HCT116 (cell line): Measurements from ENCODE around the gene LCMT1. TPM values are rescaled to one million over a fixed set of nuclear protein-coding genes. Genes with fewer than 3 reads are reported as not detected.

ENCODE experiments used
- ATAC-seq: fragments of 200-7000 bp; cut with Tn5 transposase; 2 replicates; pipeline ENCODE4 v1.9.1; 2020; ENCODE audit warnings: mild to moderate bottlenecking, moderate library complexity
- BruUV-seq: library from RNA; stranded (reverse); fragments of 400-500 nt; replicated peaks from 2 replicates; lab custom pipeline; 2021; lab: Mats Ljungman, UMichigan
- CTCF ChIA-PET: fragments of 300-600 bp; sonication (Branson Sonifier 250); formaldehyde crosslinking; loops from one replicate; lab custom pipeline; 2021; ENCODE audit warnings: antibody characterized with exemption; lab: Charles Lee
- POLR2A ChIA-PET: fragments of 300-600, 350-600 bp; sonication (Branson Sonifier 250); formaldehyde crosslinking; loops from one replicate; lab custom pipeline; 2021; ENCODE audit warnings: antibody characterized with exemption; lab: Charles Lee
- RAD21 ChIA-PET, 2 experiments: fragments of 300-600 bp; sonication (Branson Sonifier 250); formaldehyde crosslinking; loops; one replicate each; lab custom pipeline; 2023; ENCODE audit warnings: low total read pairs in 2 of 2; ENCODE audit not compliant: uncharacterized antibody in 2 of 2, unreplicated experiment in 2 of 2, low non-redundant PET in 1 of 2; lab: Charles Lee
- DNase-seq: peaks from one replicate; pipeline ENCODE4 v3.0.0-alpha.2; 2010; ENCODE audit warnings: low read depth, low spot score
- H2AFZ ChIP-seq: fragments of 200-600 bp; shearing (Covaris generic), sonication (generic); 2 replicates; pipeline ENCODE4 v1.6.1; 2017; ENCODE audit warnings: low read depth, mixed run types, mixed read lengths, antibody characterized with exemption, low read length; ENCODE audit not compliant: poor library complexity, severe bottlenecking
- H3K27ac ChIP-seq: 2 replicates; pipeline ENCODE4 v1.5.1; 2012; ENCODE audit warnings: low read depth, low read length
- H3K27me3 ChIP-seq: fragments of 200-600 bp; sonication (generic); 2 replicates; pipeline ENCODE4 v1.6.1; 2016; ENCODE audit warnings: mixed run types, low read length, mixed read lengths; ENCODE audit not compliant: insufficient read depth
- H3K36me3 ChIP-seq, 2 experiments: fragments of 200-500 bp in 1 of 2; fragments of 200-600 bp in 1 of 2; sonication (Bioruptor generic) in 1 of 2; sonication (generic) in 1 of 2; 2 replicates each; pipeline versions ENCODE4 v1.5.1 to v1.6.1; 2014 to 2016; ENCODE audit warnings: low read length in 2 of 2, inconsistent platforms in 1 of 2, mixed read lengths in 1 of 2, mixed run types in 1 of 2; ENCODE audit not compliant: insufficient read depth in 2 of 2, control insufficient read depth in 1 of 2
- H3K4me1 ChIP-seq, 2 experiments: fragments of 200-600 bp in 1 of 2; sonication (generic) in 1 of 2; 2 replicates each; pipeline versions ENCODE4 v1.5.1 to v1.6.1; 2012 to 2017; ENCODE audit warnings: low read length in 2 of 2, inconsistent platforms in 1 of 2, mild to moderate bottlenecking in 1 of 2, mixed read lengths in 1 of 2, mixed run types in 1 of 2, moderate library complexity in 1 of 2; ENCODE audit not compliant: insufficient read depth in 2 of 2, control insufficient read depth in 1 of 2
- H3K4me2 ChIP-seq: fragments of 200-600 bp; sonication (generic); 2 replicates; pipeline ENCODE4 v1.6.1; 2017; ENCODE audit warnings: mixed run types, low read length, mixed read lengths
- H3K4me3 ChIP-seq, 2 experiments: fragments of 200-600 bp in 1 of 2; sonication (generic) in 1 of 2; replicated peaks in 1 of 2; 2 replicates each; pipeline ENCODE4 v1.5.1; 2011 to 2016; ENCODE audit warnings: low read length in 2 of 2, control low read depth in 1 of 2, low read depth in 1 of 2, mild to moderate bottlenecking in 1 of 2, mixed read lengths in 1 of 2, mixed run types in 1 of 2
- H3K79me2 ChIP-seq: fragments of 200-600 bp; sonication (generic); 2 replicates; pipeline ENCODE4 v1.6.1; 2017; ENCODE audit warnings: mild to moderate bottlenecking, mixed run types, low read length, moderate library complexity, mixed read lengths; ENCODE audit not compliant: insufficient read depth
- H3K9ac ChIP-seq: fragments of 200-600 bp; sonication (generic); 2 replicates; pipeline ENCODE4 v1.6.1; 2016; ENCODE audit warnings: low read length, mixed read lengths
- H3K9me2 ChIP-seq: fragments of 200-600 bp; sonication (generic), shearing (Covaris generic); 2 replicates; pipeline ENCODE4 v1.6.1; 2017; ENCODE audit warnings: mixed run types, mild to moderate bottlenecking, moderate library complexity; ENCODE audit not compliant: insufficient read depth
- H3K9me3 ChIP-seq, 2 experiments: fragments of 200-500 bp in 1 of 2; fragments of 200-600 bp in 1 of 2; sonication (Bioruptor generic) in 1 of 2; sonication (generic) in 1 of 2; 2 replicates each; pipeline ENCODE4 v1.6.1; 2014 to 2017; ENCODE audit warnings: low read length in 2 of 2, mixed read lengths in 2 of 2, inconsistent platforms in 1 of 2, low read depth in 1 of 2, mild to moderate bottlenecking in 1 of 2, mixed run types in 1 of 2, moderate library complexity in 1 of 2; ENCODE audit not compliant: control insufficient read depth in 1 of 2, insufficient read depth in 1 of 2
- H4K20me1 ChIP-seq: fragments of 200-600 bp; sonication (generic), shearing (Covaris generic); 2 replicates; pipeline ENCODE4 v1.6.1; 2017; ENCODE audit warnings: mixed run types, mild to moderate bottlenecking, moderate library complexity; ENCODE audit not compliant: insufficient read depth
- CBX3 ChIP-seq: IDR thresholded peaks from 2 replicates; pipeline ENCODE4 v1.6.1; 2012; ENCODE audit warnings: low read depth
- CEBPB ChIP-seq: IDR thresholded peaks from 2 replicates; pipeline ENCODE4 v1.6.1; 2012; ENCODE audit warnings: low read depth
- EGR1 ChIP-seq: IDR thresholded peaks from 2 replicates; pipeline ENCODE4 v1.6.1; 2012; ENCODE audit warnings: low read depth
- ELF1 ChIP-seq: IDR thresholded peaks from 2 replicates; pipeline ENCODE4 v1.6.1; 2012; ENCODE audit warnings: low read depth, borderline replicate concordance
- EZH2phosphoT487 ChIP-seq: fragments of 200-600 bp; IDR thresholded peaks from 2 replicates; pipeline ENCODE4 v1.6.1; 2018; ENCODE audit warnings: antibody characterized with exemption, borderline replicate concordance
- FOSL1 ChIP-seq: IDR thresholded peaks from 2 replicates; pipeline ENCODE4 v1.6.1; 2012; ENCODE audit warnings: low read depth
- POLR2A ChIP-seq: IDR thresholded peaks from 2 replicates; pipeline ENCODE4 v1.7.0; 2011; ENCODE audit warnings: borderline replicate concordance; ENCODE audit not compliant: insufficient read depth, insufficient read length; ENCODE audit errors: extremely low read depth
- POLR2AphosphoS5 ChIP-seq: IDR thresholded peaks from 2 replicates; pipeline ENCODE4 v1.6.1; 2011; ENCODE audit warnings: mild to moderate bottlenecking, low read depth, low read length, moderate library complexity
- RAD21 ChIP-seq: IDR thresholded peaks from 2 replicates; pipeline ENCODE4 v1.6.1; 2012; ENCODE audit warnings: low read depth, mild to moderate bottlenecking
- SIN3A ChIP-seq: IDR thresholded peaks from 2 replicates; pipeline ENCODE4 v1.6.1; 2012; ENCODE audit warnings: low read depth
- SP1 ChIP-seq: IDR thresholded peaks from 2 replicates; pipeline ENCODE4 v1.6.1; 2012; ENCODE audit warnings: low read depth
- SRF ChIP-seq: IDR thresholded peaks from 2 replicates; pipeline ENCODE4 v1.6.1; 2012; ENCODE audit warnings: low read depth
- TCF7L2 ChIP-seq: IDR thresholded peaks from 2 replicates; pipeline ENCODE4 v1.7.0; 2011; ENCODE audit warnings: borderline replicate concordance, inconsistent platforms; ENCODE audit not compliant: insufficient read depth, insufficient read length; ENCODE audit errors: extremely low read depth
- YY1 ChIP-seq: IDR thresholded peaks from 2 replicates; pipeline ENCODE4 v1.6.1; 2011; ENCODE audit warnings: low read length, low read depth, moderate library complexity, mild to moderate bottlenecking; ENCODE audit not compliant: insufficient replicate concordance; ENCODE audit errors: extremely low read depth
- ZFX ChIP-seq: fragments of 450-650 bp; IDR thresholded peaks from 2 replicates; pipeline ENCODE4 v1.6.1; 2017
- ZNF274 ChIP-seq: fragments of 200-500 bp; sonication (Bioruptor generic); IDR thresholded peaks from 2 replicates; pipeline ENCODE4 v1.6.1; 2014; ENCODE audit warnings: mild to moderate bottlenecking, low read depth, low read length, inconsistent platforms
- intact Hi-C: fragments of 100-400 bp; cut with micrococcal nuclease; formaldehyde crosslinking; loops from 2 replicates; pipeline ENCODE4 v1.10.0; 2022
- total RNA-seq: library from RNA; stranded (reverse); gene quantifications from one replicate; pipeline ENCODE4 v1.2.1, GENCODE V29; 2021; ENCODE audit not compliant: unreplicated experiment
- TF ChIP-seq, protein P1 (sequence below): IDR thresholded peaks from 2 replicates; pipeline ENCODE4 v1.6.1; 2012
- TF ChIP-seq, protein P2 (sequence below): IDR thresholded peaks from 2 replicates; pipeline ENCODE4 v1.6.1; 2012
- TF ChIP-seq, protein P3 (sequence below): IDR thresholded peaks from 2 replicates; pipeline ENCODE4 v1.6.1; 2011; ENCODE audit warnings: mild to moderate bottlenecking, low read length, moderate library complexity; ENCODE audit not compliant: insufficient replicate concordance; ENCODE audit errors: extremely low read depth
- TF ChIP-seq, protein P4 (sequence below), 3 experiments: fragments of 200-600 bp in 1 of 3; sonication (generic) in 1 of 3; IDR thresholded peaks in 2 of 3; conservative IDR thresholded peaks in 1 of 3; 2 replicates each; pipeline ENCODE4 v1.5.1; 2012 to 2017; ENCODE audit warnings: low read depth in 2 of 3, low read length in 2 of 3, antibody characterized with exemption in 1 of 3, borderline replicate concordance in 1 of 3, control low read depth in 1 of 3, mild to moderate bottlenecking in 1 of 3, mixed read lengths in 1 of 3, mixed run types in 1 of 3, moderate library complexity in 1 of 3; ENCODE audit not compliant: insufficient read depth in 1 of 3

The LCMT1 gene
- total RNA-seq, 1 experiment from 2014 or later = 52.4 TPM

DNA sequence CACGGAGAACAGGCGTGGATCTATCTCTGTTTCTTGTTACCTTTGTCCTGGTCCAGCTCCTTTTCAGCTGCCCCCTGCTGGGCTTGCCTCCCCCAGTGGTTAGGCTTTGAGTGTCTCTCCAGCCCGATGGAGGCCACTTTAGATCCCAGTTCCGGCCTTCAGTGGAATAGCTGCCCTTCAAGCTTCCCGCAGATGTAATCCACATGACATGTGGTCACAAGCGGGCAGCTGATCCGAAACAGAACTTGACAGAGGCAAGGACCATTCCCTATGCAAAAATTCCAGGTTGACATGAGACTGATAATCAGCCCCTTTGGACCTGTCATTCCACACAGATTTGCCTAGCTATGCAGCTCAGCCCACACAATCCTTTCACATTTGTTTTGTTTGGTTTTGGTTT is 64.6 kb downstream of the LCMT1 start:
- no peaks in the 10 kb centered on the region for H3K27me3 ChIP-seq
- no peaks in the 10 kb centered on the region for H3K4me1 ChIP-seq
- H3K4me3 ChIP-seq = no peak overlapping the region
- DNase-seq = no peak
- H3K9me3 ChIP-seq = no peaks in the 10 kb centered on the region
- TF ChIP-seq SIN3A (no peak), ZNF274 (no peak), EZH2phosphoT487 (no peak), ELF1 (no peak), YY1 (no peak), FOSL1 (no peak), CBX3 (no peak), SP1 (no peak), EGR1 (no peak), POLR2A (no peak), RAD21 (no peak), SRF (no peak), POLR2AphosphoS5 (no peak), TCF7L2 (no peak), ZFX (no peak), CEBPB (no peak)
- TF ChIP-seq, protein P1, sequence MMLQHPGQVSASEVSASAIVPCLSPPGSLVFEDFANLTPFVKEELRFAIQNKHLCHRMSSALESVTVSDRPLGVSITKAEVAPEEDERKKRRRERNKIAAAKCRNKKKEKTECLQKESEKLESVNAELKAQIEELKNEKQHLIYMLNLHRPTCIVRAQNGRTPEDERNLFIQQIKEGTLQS = no peak
- TF ChIP-seq, protein P2, sequence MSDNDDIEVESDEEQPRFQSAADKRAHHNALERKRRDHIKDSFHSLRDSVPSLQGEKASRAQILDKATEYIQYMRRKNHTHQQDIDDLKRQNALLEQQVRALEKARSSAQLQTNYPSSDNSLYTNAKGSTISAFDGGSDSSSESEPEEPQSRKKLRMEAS = no peak
- TF ChIP-seq, protein P3, sequence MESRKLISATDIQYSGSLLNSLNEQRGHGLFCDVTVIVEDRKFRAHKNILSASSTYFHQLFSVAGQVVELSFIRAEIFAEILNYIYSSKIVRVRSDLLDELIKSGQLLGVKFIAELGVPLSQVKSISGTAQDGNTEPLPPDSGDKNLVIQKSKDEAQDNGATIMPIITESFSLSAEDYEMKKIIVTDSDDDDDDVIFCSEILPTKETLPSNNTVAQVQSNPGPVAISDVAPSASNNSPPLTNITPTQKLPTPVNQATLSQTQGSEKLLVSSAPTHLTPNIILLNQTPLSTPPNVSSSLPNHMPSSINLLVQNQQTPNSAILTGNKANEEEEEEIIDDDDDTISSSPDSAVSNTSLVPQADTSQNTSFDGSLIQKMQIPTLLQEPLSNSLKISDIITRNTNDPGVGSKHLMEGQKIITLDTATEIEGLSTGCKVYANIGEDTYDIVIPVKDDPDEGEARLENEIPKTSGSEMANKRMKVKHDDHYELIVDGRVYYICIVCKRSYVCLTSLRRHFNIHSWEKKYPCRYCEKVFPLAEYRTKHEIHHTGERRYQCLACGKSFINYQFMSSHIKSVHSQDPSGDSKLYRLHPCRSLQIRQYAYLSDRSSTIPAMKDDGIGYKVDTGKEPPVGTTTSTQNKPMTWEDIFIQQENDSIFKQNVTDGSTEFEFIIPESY = no peak
- TF ChIP-seq, protein P4, sequence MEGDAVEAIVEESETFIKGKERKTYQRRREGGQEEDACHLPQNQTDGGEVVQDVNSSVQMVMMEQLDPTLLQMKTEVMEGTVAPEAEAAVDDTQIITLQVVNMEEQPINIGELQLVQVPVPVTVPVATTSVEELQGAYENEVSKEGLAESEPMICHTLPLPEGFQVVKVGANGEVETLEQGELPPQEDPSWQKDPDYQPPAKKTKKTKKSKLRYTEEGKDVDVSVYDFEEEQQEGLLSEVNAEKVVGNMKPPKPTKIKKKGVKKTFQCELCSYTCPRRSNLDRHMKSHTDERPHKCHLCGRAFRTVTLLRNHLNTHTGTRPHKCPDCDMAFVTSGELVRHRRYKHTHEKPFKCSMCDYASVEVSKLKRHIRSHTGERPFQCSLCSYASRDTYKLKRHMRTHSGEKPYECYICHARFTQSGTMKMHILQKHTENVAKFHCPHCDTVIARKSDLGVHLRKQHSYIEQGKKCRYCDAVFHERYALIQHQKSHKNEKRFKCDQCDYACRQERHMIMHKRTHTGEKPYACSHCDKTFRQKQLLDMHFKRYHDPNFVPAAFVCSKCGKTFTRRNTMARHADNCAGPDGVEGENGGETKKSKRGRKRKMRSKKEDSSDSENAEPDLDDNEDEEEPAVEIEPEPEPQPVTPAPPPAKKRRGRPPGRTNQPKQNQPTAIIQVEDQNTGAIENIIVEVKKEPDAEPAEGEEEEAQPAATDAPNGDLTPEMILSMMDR (IDR thresholded peaks at IDR 0.05 in 2 of 3, conservative IDR thresholded peaks at IDR 0.05 in 1 of 3; ENCODE audit: borderline replicate concordance in 1 of 3, insufficient read depth in 1 of 3, low read depth in 2 of 3, low read length in 2 of 3) = no peak
- BruUV-seq = no TSS peak
- H2AFZ ChIP-seq = no peak overlapping the region
- peaks cover 0 to 3% of the 10 kb centered on the region in 2 experiments; a peak in 1 of 4 replicates for H3K36me3 ChIP-seq
- ATAC-seq = no peak
- no peak overlapping the region for H3K9ac ChIP-seq
- H3K27ac ChIP-seq = no peak overlapping the region
- ChIA-PET RAD21 (no interaction called here), CTCF (interaction anchor here (0.8 to 0.9 kb wide), 2 partner anchors 49 to 120 kb away, joined by 3 read pairs; no protein-coding TSS in a partner anchor), POLR2A (no interaction called here)
- no peaks in the 10 kb centered on the region for H3K79me2 ChIP-seq
- no peaks in the 10 kb centered on the region for H3K9me2 ChIP-seq
- no peaks in the 10 kb centered on the region for H4K20me1 ChIP-seq
- H3K4me2 ChIP-seq = no peak overlapping the region
- intact Hi-C loops = no loop called here
